ENCODE measurements around the gene SEMA5B. TPM values are rescaled to one million over a fixed set of nuclear protein-coding genes. Genes with fewer than 3 reads are reported as not detected.

Gene SEMA5B
- total RNA-seq, 3 donors from 2014 or later (not counting 1 experiment from before 2014, with no cell fraction given) = 0.23 TPM; not detected in 2

DNA sequence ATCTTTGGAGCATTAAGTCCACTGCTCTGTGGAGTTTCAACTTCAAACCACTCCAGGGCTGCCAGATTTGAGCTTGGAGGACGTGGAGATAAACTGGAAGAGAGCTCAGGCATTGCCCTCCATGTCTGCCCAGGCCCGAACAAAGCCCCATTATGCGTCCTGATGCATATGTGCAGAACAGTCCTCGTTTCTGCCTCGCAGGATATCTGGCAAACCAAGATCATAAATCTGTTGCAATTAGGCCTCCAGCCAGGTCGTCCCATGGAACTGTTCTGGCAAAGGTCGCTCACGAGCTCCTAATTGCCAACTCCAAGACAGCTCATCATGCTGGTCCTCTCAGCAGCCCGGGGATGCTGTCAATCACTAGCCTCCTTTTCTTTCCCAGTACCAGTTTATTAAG is 91.2 kb downstream of the SEMA5B start:
- Mint-ChIP-seq H3K9me3 (no peaks in the 10 kb centered on the region), H3K4me1 (peaks cover 8 to 29% of the 10 kb centered on the region in 2 donors), H3K36me3 (no peaks in the 10 kb centered on the region), H3K27me3 (ENCODE audit: low read depth in 2 of 2) (peaks cover 28 to 51% of the 10 kb centered on the region in 2 donors), H3K27ac (no peak overlapping the region), H3K4me3 (no peak overlapping the region)
- Histone ChIP-seq H3K4me3 (ENCODE audit: low read length) (no peak overlapping the region), H3K9me3 (ENCODE audit: control insufficient read depth, insufficient read depth, low read length) (no peaks in the 10 kb centered on the region), H3K27ac (ENCODE audit: low read length) (no peak overlapping the region), H3K27me3 (ENCODE audit: control insufficient read depth, insufficient read depth, low read length) (peaks cover 7% of the 10 kb centered on the region), H3K4me1 (ENCODE audit: control insufficient read depth, insufficient read depth, low read length) (peaks cover 11% of the 10 kb centered on the region), H3K36me3 (ENCODE audit: control insufficient read depth, insufficient read depth, low read length) (no peaks in the 10 kb centered on the region)
- 88% methylated on average over 9 of the region's 9 CpGs for WGBS (ENCODE audit: insufficient coverage)
- ATAC-seq (no peak), DNase-seq (no peak)
- intact Hi-C loops (cut with micrococcal nuclease) = no loop called here
- no peak for TF ChIP-seq CTCF (IDR thresholded peaks at IDR 0.05)

GRCh38 chr3:122934251-122934650 is 93.3 kb downstream of the SEMA5B start:
- Mint-ChIP-seq H3K27ac (no peak overlapping the region), H3K27me3 (ENCODE audit: low read depth in 2 of 2) (peaks cover 21 to 35% of the 10 kb centered on the region in 2 donors), H3K4me1 (peaks cover 0 to 11% of the 10 kb centered on the region in 2 donors), H3K9me3 (no peaks in the 10 kb centered on the region), H3K4me3 (no peak overlapping the region), H3K36me3 (no peaks in the 10 kb centered on the region)
- Histone ChIP-seq H3K27me3 (ENCODE audit: control insufficient read depth, insufficient read depth, low read length) (no peaks in the 10 kb centered on the region), H3K4me1 (ENCODE audit: control insufficient read depth, insufficient read depth, low read length) (no peaks in the 10 kb centered on the region), H3K36me3 (ENCODE audit: control insufficient read depth, insufficient read depth, low read length) (no peaks in the 10 kb centered on the region), H3K27ac (ENCODE audit: low read length) (no peak overlapping the region), H3K9me3 (ENCODE audit: control insufficient read depth, insufficient read depth, low read length) (no peaks in the 10 kb centered on the region), H3K4me3 (ENCODE audit: low read length) (no peak overlapping the region)
- no peak for TF ChIP-seq CTCF (IDR thresholded peaks at IDR 0.05)
- no peak for DNase-seq
- intact Hi-C loops (cut with micrococcal nuclease) = no loop called here
- no CpG with 5 or more reads among the region's 1 CpG for WGBS (ENCODE audit: insufficient coverage)
- ATAC-seq = no peak

DNA sequence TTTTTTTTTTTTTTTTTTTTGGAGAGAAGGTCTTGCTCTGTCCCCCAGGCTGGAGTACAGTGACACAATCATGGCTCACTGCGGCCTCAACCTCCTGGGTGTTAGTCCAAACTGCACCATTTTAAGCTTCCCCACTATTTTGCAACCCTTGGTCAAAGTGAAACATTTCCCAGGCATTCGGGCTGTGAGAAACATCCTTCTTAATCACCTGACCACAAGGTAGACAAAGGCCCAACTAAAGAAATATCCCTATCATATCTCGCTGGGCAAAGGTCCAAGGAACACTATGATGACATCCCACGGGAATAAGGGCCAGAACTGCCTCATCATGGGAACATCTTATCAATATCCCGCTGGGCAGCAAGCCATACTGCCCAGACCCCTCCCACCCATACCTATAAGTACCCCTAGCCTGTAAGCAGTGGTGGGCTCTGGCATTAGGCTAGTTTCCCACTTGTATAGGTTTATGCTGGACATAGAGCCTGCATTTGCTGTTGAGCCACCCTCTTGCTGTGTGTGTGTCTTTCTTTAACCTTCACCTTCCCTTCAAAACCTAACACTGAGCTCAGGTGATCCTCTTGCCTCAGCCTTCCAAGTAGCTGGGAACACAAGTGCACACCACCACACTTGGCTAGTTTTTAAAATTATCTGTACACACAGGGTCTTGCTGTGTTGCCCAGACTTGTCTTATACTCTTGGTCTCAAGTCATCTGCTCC is 95.2 kb downstream of the SEMA5B start:
- Mint-ChIP-seq H3K36me3 (no peaks in the 10 kb centered on the region), H3K4me3 (no peak overlapping the region), H3K27ac (no peak overlapping the region), H3K9me3 (no peaks in the 10 kb centered on the region), H3K4me1 (no peaks in the 10 kb centered on the region), H3K27me3 (ENCODE audit: low read depth in 2 of 2) (peaks cover 13 to 17% of the 10 kb centered on the region in 2 donors)
- 89% methylated on average over 5 of the region's 5 CpGs for WGBS (ENCODE audit: insufficient coverage)
- intact Hi-C loops (cut with micrococcal nuclease) = no loop called here
- Histone ChIP-seq H3K36me3 (ENCODE audit: control insufficient read depth, insufficient read depth, low read length) (no peaks in the 10 kb centered on the region), H3K9me3 (ENCODE audit: control insufficient read depth, insufficient read depth, low read length) (no peaks in the 10 kb centered on the region), H3K27me3 (ENCODE audit: control insufficient read depth, insufficient read depth, low read length) (no peaks in the 10 kb centered on the region), H3K4me3 (ENCODE audit: low read length) (no peak overlapping the region), H3K4me1 (ENCODE audit: control insufficient read depth, insufficient read depth, low read length) (no peaks in the 10 kb centered on the region), H3K27ac (ENCODE audit: low read length) (no peak overlapping the region)
- DNase-seq (no peak), ATAC-seq (no peak)
- no peak for TF ChIP-seq CTCF (IDR thresholded peaks at IDR 0.05)

GRCh38 chr3:122931636-122932035 is 95.9 kb downstream of the SEMA5B start:
- Histone ChIP-seq H3K4me3 (ENCODE audit: low read length) (no peak overlapping the region), H3K4me1 (ENCODE audit: control insufficient read depth, insufficient read depth, low read length) (no peaks in the 10 kb centered on the region), H3K9me3 (ENCODE audit: control insufficient read depth, insufficient read depth, low read length) (no peaks in the 10 kb centered on the region), H3K27me3 (ENCODE audit: control insufficient read depth, insufficient read depth, low read length) (no peaks in the 10 kb centered on the region), H3K27ac (ENCODE audit: low read length) (no peak overlapping the region), H3K36me3 (ENCODE audit: control insufficient read depth, insufficient read depth, low read length) (no peaks in the 10 kb centered on the region)
- no peak for ATAC-seq
- DNase-seq = no peak
- Mint-ChIP-seq H3K4me1 (no peaks in the 10 kb centered on the region), H3K4me3 (no peak overlapping the region), H3K36me3 (no peaks in the 10 kb centered on the region), H3K9me3 (no peaks in the 10 kb centered on the region), H3K27me3 (ENCODE audit: low read depth in 2 of 2) (peaks cover 13 to 17% of the 10 kb centered on the region in 2 donors), H3K27ac (no peak overlapping the region)
- intact Hi-C loops (cut with micrococcal nuclease) = no loop called here
- no peak for TF ChIP-seq CTCF (IDR thresholded peaks at IDR 0.05)
- WGBS (ENCODE audit: insufficient coverage) = 90% methylated on average over 4 of the region's 4 CpGs

Measured in natural killer cell (primary cell).